OCI-LY3 (cell line): ENCODE data around the gene EGR1.

Experiments used
- CTCF ChIP-seq: fragments of 200-600, 300-600 bp; sonication (generic); IDR thresholded peaks from 2 replicates; pipeline ENCODE4 v1.5.1; 2014; ENCODE audit warnings: antibody characterized with exemption, low read length, low read depth
- EZH2phosphoT487 ChIP-seq: fragments of 200-600 bp; shearing (Covaris generic); IDR thresholded peaks from 2 replicates; pipeline ENCODE4 v1.6.1; 2018; ENCODE audit warnings: antibody characterized with exemption, mixed run types, low read depth

- TF ChIP-seq CTCF: no peak
- TF ChIP-seq EZH2phosphoT487: no peak
Measured at GRCh38 chr5:138439477-138440158, 25.7 kb upstream of the EGR1 start.
